Measurements from ENCODE around the gene HDAC3. TPM values are rescaled to one million over a fixed set of nuclear protein-coding genes. Genes with fewer than 3 reads are reported as not detected.
A peak's percentile ranks its signal among the peaks of the same experiment; 100 is the strongest.

HDAC3 gene
- total RNA-seq, 5 donors from 2014 or later (not counting 1 experiment from before 2014, with no cell fraction given): 68.5 to 78.5 (median 73.8) TPM

GRCh38 chr5:141590127-141590526 lies 46.5 kb downstream of the HDAC3 start:
- Mint-ChIP-seq H3K4me3 (no peak overlapping the region), H3K27me3 (no peaks in the 10 kb centered on the region), H3K27ac (no peak overlapping the region), H3K4me1 (peaks cover 44 to 63% (median 62%) of the 10 kb centered on the region in 3 donors), H3K9me3 (no peaks in the 10 kb centered on the region), H3K36me3 (peaks cover 30% of the 10 kb centered on the region)
- CTCF ChIA-PET: interaction anchor here (0.5 to 6.7 kb wide), 15 partner anchors 9 to 893 kb away, joined by 3 to 514 read pairs (median 4); partner anchors contain the start of gene DIAPH1 (in 1 of the 2)
- POLR2A ChIA-PET: interaction anchor here (0.5 to 0.6 kb wide), 2 partner anchors 38 to 901 kb away, joined by 4 read pairs; no protein-coding TSS in a partner anchor
- DNase-seq (no peak), ATAC-seq (replicated peaks in 1 of 4) (no peak)
- Histone ChIP-seq H3K27ac (ENCODE audit: low read length) (no peak overlapping the region), H3K4me3 (ENCODE audit: control insufficient read depth in 1 of 2, extremely low read depth in 1 of 2, low read length in 1 of 2) (no peak overlapping the region), H3K27me3 (replicated peaks in 1 of 2; ENCODE audit: control insufficient read depth in 2 of 2, extremely low read depth in 1 of 2, insufficient read depth in 2 of 2, low read length in 1 of 2) (no peaks in the 10 kb centered on the region), H3K36me3 (ENCODE audit: control insufficient read depth in 2 of 2, extremely low read depth in 1 of 2, insufficient read depth in 1 of 2, low read length in 1 of 2) (peaks cover 3 to 56% of the 10 kb centered on the region in 2 donors), H3K4me1 (ENCODE audit: control insufficient read depth in 1 of 2, extremely low read depth in 1 of 2, insufficient read depth in 2 of 2, low read length in 2 of 2) (peaks cover 11 to 20% of the 10 kb centered on the region in 2 experiments), H3K9me3 (no peaks in the 10 kb centered on the region)
- WGBS (ENCODE audit: insufficient coverage): no CpG with 5 or more reads among the region's 2 CpGs

- Histone ChIP-seq H3K4me3 (ENCODE audit: control insufficient read depth in 1 of 2, extremely low read depth in 1 of 2, low read length in 1 of 2) (no peak overlapping the region), H3K4me1 (ENCODE audit: control insufficient read depth in 1 of 2, extremely low read depth in 1 of 2, insufficient read depth in 2 of 2, low read length in 2 of 2) (no peaks in the 10 kb centered on the region), H3K27ac (ENCODE audit: low read length) (no peak overlapping the region), H3K9me3 (no peaks in the 10 kb centered on the region), H3K27me3 (replicated peaks in 1 of 2; ENCODE audit: control insufficient read depth in 2 of 2, extremely low read depth in 1 of 2, insufficient read depth in 2 of 2, low read length in 1 of 2) (no peaks in the 10 kb centered on the region), H3K36me3 (ENCODE audit: control insufficient read depth in 2 of 2, extremely low read depth in 1 of 2, insufficient read depth in 1 of 2, low read length in 1 of 2) (peaks cover 6 to 71% of the 10 kb centered on the region in 2 donors)
- Mint-ChIP-seq H3K4me3 (no peak overlapping the region), H3K36me3 (peaks cover 50% of the 10 kb centered on the region), H3K27me3 (no peaks in the 10 kb centered on the region), H3K9me3 (no peaks in the 10 kb centered on the region), H3K27ac (peak overlapping the region in 1 of 2 donors; percentile 22), H3K4me1 (peaks cover 29 to 45% (median 42%) of the 10 kb centered on the region in 3 donors)
- POLR2A ChIA-PET: no interaction called here
- ATAC-seq (replicated peaks in 1 of 4): no peak
- 100% methylated on average over 1 of the region's 1 CpG for WGBS (ENCODE audit: insufficient coverage)
- DNase-seq: no peak
- CTCF ChIA-PET: no interaction called here
Measured at GRCh38 chr5:141586246-141586645, 50.4 kb downstream of the HDAC3 start.

- no peak overlapping the region for H3K4me3 Mint-ChIP-seq
- Histone ChIP-seq H3K27ac (ENCODE audit: low read length) (no peak overlapping the region), H3K4me3 (ENCODE audit: control insufficient read depth in 1 of 2, extremely low read depth in 1 of 2, low read length in 1 of 2) (no peak overlapping the region), H3K27me3 (replicated peaks in 1 of 2; ENCODE audit: control insufficient read depth in 2 of 2, extremely low read depth in 1 of 2, insufficient read depth in 2 of 2, low read length in 1 of 2) (no peaks in the 10 kb centered on the region), H3K4me1 (ENCODE audit: control insufficient read depth in 1 of 2, extremely low read depth in 1 of 2, insufficient read depth in 2 of 2, low read length in 2 of 2) (no peaks in the 10 kb centered on the region), H3K36me3 (ENCODE audit: control insufficient read depth in 2 of 2, extremely low read depth in 1 of 2, insufficient read depth in 1 of 2, low read length in 1 of 2) (peaks cover 6 to 78% of the 10 kb centered on the region in 2 donors), H3K9me3 (no peaks in the 10 kb centered on the region)
- ChIA-PET CTCF (no interaction called here), POLR2A (interaction anchor here in 1 of 2 donors (0.7 kb wide), 1 partner anchor 9 kb away, joined by 3 read pairs; no protein-coding TSS in a partner anchor)
- ATAC-seq (replicated peaks in 1 of 4): no peak
- WGBS (ENCODE audit: insufficient coverage): no CpG with 5 or more reads among the region's 6 CpGs
- H3K27ac Mint-ChIP-seq: no peak overlapping the region
- DNase-seq: no peak
- no peaks in the 10 kb centered on the region for H3K27me3 Mint-ChIP-seq
- peaks cover 22 to 38% (median 36%) of the 10 kb centered on the region in 3 donors for H3K4me1 Mint-ChIP-seq
- no peaks in the 10 kb centered on the region for H3K9me3 Mint-ChIP-seq
- peaks cover 55% of the 10 kb centered on the region for H3K36me3 Mint-ChIP-seq
Measured at GRCh38 chr5:141585594-141585993, 51.1 kb downstream of the HDAC3 start.

- DNase-seq (no peak), ATAC-seq (replicated peaks in 1 of 4) (no peak)
- no peak overlapping the region for H3K27ac Mint-ChIP-seq
- Histone ChIP-seq H3K9me3 (no peaks in the 10 kb centered on the region), H3K27ac (ENCODE audit: low read length) (no peak overlapping the region), H3K4me1 (ENCODE audit: control insufficient read depth in 1 of 2, extremely low read depth in 1 of 2, insufficient read depth in 2 of 2, low read length in 2 of 2) (no peaks in the 10 kb centered on the region), H3K36me3 (ENCODE audit: control insufficient read depth in 2 of 2, extremely low read depth in 1 of 2, insufficient read depth in 1 of 2, low read length in 1 of 2) (peaks cover 12 to 97% of the 10 kb centered on the region in 2 donors), H3K27me3 (replicated peaks in 1 of 2; ENCODE audit: control insufficient read depth in 2 of 2, extremely low read depth in 1 of 2, insufficient read depth in 2 of 2, low read length in 1 of 2) (no peaks in the 10 kb centered on the region), H3K4me3 (ENCODE audit: control insufficient read depth in 1 of 2, extremely low read depth in 1 of 2, low read length in 1 of 2) (no peak overlapping the region)
- no peak overlapping the region for H3K4me3 Mint-ChIP-seq
- H3K27me3 Mint-ChIP-seq: no peaks in the 10 kb centered on the region
- CTCF ChIA-PET: no interaction called here
- no CpG with 5 or more reads among the region's 2 CpGs for WGBS (ENCODE audit: insufficient coverage)
- peaks cover 0 to 2% (median 0%) of the 10 kb centered on the region in 3 donors for H3K4me1 Mint-ChIP-seq
- H3K9me3 Mint-ChIP-seq: no peaks in the 10 kb centered on the region
- H3K36me3 Mint-ChIP-seq: peaks cover 72% of the 10 kb centered on the region
- POLR2A ChIA-PET: no interaction called here
Measured at GRCh38 chr5:141574122-141574510, 62.5 kb downstream of the HDAC3 start.

- H3K27me3 Mint-ChIP-seq: no peaks in the 10 kb centered on the region
- peaks cover 67% of the 10 kb centered on the region for H3K36me3 Mint-ChIP-seq
- ATAC-seq (replicated peaks in 1 of 4) (no peak), DNase-seq (no peak)
- ChIA-PET CTCF (no interaction called here), POLR2A (interaction anchor here in 1 of 2 donors (0.7 kb wide), 1 partner anchor 334 kb away, joined by 3 read pairs; no protein-coding TSS in a partner anchor)
- H3K27ac Mint-ChIP-seq: no peak overlapping the region
- Histone ChIP-seq H3K4me1 (ENCODE audit: control insufficient read depth in 1 of 2, extremely low read depth in 1 of 2, insufficient read depth in 2 of 2, low read length in 2 of 2) (no peaks in the 10 kb centered on the region), H3K27ac (ENCODE audit: low read length) (no peak overlapping the region), H3K9me3 (no peaks in the 10 kb centered on the region), H3K27me3 (replicated peaks in 1 of 2; ENCODE audit: control insufficient read depth in 2 of 2, extremely low read depth in 1 of 2, insufficient read depth in 2 of 2, low read length in 1 of 2) (no peaks in the 10 kb centered on the region), H3K4me3 (ENCODE audit: control insufficient read depth in 1 of 2, extremely low read depth in 1 of 2, low read length in 1 of 2) (no peak overlapping the region), H3K36me3 (ENCODE audit: control insufficient read depth in 2 of 2, extremely low read depth in 1 of 2, insufficient read depth in 1 of 2, low read length in 1 of 2) (peaks cover 9 to 94% of the 10 kb centered on the region in 2 donors)
- peaks cover 0 to 2% (median 0%) of the 10 kb centered on the region in 3 donors for H3K4me1 Mint-ChIP-seq
- H3K4me3 Mint-ChIP-seq: no peak overlapping the region
- WGBS (ENCODE audit: insufficient coverage): 97% methylated on average over 3 of the region's 4 CpGs
- no peaks in the 10 kb centered on the region for H3K9me3 Mint-ChIP-seq
Measured at GRCh38 chr5:141573489-141574121, 63.0 kb downstream of the HDAC3 start.
